Retinal pigment epithelial cell (primary cell): Measurements from ENCODE around the gene COMP.

Experiments used
- DNase-seq: peaks from one replicate; pipeline ENCODE4 v3.0.0-alpha.2; 2010; ENCODE audit warnings: low read depth
- H3K4me3 ChIP-seq: 2 replicates; pipeline ENCODE4 v1.5.1; 2011; ENCODE audit warnings: mild to moderate bottlenecking, low read length, control low read depth, moderate library complexity
- TF ChIP-seq, protein P1 (sequence below): conservative IDR thresholded peaks from 2 replicates; pipeline ENCODE4 v1.5.1; 2011; ENCODE audit warnings: low read depth, low read length, control low read depth, inconsistent platforms

COMP gene

DNA sequence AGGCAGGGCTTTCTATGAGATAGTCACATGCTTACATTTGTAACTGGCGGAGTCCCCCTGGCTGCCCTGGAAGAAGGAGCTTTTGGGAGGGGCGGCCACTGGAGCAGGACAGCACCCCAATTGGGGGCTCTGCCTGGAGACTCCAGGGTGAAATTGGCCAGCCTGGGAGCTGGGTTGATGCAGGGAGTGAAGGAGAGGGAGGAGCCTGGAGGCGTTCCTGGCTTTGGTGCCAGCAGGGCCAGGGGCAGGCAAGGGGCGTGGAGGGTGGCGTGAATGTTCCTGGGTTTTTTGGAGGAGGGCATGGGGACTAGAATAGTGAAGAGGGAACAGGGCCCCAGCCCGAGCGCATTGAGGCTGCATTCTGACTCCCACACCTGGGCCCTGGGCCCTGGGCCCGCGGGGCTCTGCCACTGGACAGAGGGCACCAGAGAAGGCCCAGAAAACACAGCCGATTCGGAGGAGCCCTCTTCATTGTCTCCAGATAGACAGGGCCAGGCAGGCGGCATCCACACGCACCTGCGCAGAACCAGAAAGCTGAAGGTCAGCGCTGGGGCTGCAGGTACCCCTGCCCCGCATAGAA lies 29.5 kb downstream of the COMP start:
- TF ChIP-seq, protein P1, sequence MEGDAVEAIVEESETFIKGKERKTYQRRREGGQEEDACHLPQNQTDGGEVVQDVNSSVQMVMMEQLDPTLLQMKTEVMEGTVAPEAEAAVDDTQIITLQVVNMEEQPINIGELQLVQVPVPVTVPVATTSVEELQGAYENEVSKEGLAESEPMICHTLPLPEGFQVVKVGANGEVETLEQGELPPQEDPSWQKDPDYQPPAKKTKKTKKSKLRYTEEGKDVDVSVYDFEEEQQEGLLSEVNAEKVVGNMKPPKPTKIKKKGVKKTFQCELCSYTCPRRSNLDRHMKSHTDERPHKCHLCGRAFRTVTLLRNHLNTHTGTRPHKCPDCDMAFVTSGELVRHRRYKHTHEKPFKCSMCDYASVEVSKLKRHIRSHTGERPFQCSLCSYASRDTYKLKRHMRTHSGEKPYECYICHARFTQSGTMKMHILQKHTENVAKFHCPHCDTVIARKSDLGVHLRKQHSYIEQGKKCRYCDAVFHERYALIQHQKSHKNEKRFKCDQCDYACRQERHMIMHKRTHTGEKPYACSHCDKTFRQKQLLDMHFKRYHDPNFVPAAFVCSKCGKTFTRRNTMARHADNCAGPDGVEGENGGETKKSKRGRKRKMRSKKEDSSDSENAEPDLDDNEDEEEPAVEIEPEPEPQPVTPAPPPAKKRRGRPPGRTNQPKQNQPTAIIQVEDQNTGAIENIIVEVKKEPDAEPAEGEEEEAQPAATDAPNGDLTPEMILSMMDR: no peak

DNA sequence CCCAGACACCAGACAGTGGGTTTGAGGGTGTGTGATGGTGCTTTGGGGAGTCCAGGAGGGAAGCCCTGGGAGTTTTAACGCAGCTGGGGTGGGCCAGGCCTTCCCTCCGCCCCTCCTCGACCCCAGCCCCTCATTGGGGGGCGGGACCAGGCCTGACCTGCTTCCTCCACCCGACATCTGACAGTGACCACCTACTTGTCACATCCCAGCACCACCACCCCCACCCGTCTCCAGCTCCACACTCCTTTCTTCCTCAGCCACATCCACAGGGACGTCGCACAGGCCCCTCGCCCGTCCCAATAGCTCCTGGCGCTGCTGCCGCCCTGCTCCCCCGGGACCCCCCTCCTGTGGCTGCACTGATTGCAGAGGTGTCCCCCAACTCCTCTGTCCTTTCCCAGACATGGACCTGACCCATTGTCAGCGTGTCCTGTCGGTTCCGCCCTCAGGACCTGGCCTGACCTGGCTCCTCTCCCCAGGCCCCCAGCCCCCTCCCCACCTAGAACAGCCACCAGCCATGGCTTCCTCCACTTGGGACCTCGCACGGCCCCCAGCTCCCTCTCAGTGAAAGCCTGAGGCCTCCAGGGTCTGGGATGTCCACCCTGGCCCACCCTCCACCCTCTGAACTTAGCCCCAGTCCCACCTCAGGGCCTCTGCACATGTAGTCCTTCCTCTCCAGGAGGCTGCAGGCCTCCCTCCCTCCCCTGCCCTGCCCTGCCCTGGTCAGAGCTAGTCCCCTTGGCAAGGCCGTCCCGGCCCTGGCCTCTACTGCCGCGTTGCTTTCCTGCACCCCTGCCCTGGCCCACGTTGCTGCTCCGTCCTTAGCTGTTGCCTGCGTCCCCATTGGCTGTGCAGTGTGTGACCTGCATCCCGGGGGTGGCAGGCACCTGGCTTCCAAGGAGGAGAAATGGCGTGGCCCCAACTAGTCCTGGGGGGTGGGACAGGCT lies 30.4 kb downstream of the COMP start:
- no peak overlapping the region for H3K4me3 ChIP-seq
- TF ChIP-seq, protein P1: no peak
- DNase-seq: no peak

More for the DNA sequence above, 29.5 kb downstream of the COMP start:
- H3K4me3 ChIP-seq: no peak overlapping the region
- DNase-seq: no peak

DNA sequence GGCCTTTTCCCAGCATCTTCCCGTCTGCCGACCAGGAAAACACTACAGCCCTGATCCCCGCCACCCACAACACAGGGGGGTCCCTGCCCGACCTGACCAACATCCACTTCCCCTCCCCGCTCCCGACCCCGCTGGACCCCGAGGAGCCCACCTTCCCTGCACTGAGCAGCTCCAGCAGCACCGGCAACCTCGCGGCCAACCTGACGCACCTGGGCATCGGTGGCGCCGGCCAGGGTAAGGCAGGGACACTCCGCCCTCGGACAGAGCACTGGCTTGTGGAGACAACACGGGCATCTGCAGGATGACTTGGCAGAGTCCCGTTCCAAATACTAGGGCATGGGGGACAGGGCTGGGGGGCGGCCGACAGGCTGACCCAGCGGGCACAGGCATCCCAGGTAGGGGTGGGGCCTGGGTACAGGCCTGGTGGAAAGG lies 31.1 kb downstream of the COMP start:
- TF ChIP-seq, protein P1: no peak
- H3K4me3 ChIP-seq: no peak overlapping the region
- DNase-seq: no peak

DNA sequence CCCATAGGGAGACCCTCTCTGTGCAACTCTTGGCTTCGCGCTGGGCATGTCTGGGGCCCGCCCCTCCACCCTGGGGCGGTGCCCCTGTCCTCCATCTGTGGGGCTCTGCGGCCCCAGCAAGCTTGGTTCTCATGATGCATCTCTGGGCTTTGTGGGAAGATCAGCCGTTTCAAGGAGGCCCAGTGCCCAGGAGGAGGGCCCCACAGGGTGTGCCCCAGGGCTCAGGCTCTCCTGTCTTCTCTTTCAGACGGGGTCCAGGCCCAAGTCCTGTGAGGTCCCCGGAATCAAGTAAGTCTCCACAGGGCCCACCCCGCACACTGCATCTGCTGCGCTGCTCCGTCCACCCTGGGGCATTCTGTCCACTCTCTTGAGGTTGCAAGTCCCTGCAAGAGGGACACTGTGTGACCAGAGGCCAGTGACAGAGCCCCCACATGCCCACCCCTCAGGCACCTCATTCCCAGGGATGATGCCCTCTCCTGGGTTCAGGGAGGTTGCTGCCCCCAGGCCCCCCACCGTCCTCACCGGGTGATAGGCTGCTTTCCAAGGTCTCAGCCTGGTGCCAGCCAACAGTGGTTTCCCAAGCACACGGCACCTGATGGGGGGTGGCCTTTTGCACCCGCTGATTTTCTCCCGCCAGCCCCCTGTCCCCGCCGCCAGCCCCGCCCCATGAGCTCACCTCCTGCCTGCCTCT lies 31.7 kb downstream of the COMP start:
- no peak for DNase-seq

DNA sequence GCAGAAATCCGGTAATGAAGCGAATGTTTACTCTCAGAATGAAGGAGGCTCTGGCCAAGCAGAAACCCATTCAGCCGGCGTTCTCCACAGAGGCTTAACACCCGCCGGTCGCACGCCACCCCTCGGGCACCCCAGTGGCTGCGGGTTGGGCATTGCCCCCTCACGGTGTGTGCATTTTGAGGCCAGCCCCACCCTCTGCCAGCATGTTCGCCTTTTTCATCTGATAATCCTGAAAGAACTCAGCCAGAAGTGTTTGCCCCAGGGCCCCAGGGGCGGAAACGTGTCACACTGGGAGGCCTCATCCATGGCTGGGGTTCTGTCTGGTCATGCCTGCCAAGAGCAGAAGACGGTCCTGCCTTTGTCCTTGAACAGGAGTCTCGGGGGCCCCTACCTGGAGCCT lies 34.2 kb downstream of the COMP start:
- no peak overlapping the region for H3K4me3 ChIP-seq
- TF ChIP-seq, protein P1: no peak
- DNase-seq: no peak

More for the DNA sequence above, 31.7 kb downstream of the COMP start:
- H3K4me3 ChIP-seq: no peak overlapping the region
- TF ChIP-seq, protein P1: no peak

DNA sequence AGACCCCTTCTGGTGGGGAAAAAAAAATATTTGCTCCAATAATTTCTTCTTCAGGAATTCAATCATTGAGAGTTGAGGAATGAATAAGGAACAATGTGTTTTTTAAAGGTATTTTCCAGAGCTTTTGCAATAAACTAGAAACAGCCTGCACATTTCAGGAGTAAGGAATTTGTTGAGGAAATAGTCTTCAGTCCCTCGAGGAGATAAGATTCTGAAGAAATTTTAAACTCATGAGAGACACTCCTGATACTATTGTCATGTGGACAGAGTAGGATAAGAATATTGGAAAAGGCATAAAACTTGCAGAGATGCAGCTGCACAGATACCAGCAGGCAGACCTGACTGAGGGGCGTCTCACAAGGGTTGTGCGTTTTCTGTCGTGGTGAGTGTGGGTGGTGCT lies 36.6 kb downstream of the COMP start:
- TF ChIP-seq, protein P1: no peak
- no peak overlapping the region for H3K4me3 ChIP-seq

More for the DNA sequence above, 36.6 kb downstream of the COMP start:
- no peak for DNase-seq
